K562 (cell line): Measurements from ENCODE around the gene HSPA6. TPM values are rescaled to one million over a fixed set of nuclear protein-coding genes. Genes with fewer than 3 reads are reported as not detected.
A peak's percentile ranks its signal among the peaks of the same experiment; 100 is the strongest.
"Not testable (repeated sequence)": the region's sequence is repeated elsewhere in the genome, so short reads cannot be mapped to it uniquely, and the experiment has no call there.

Experiments
- ATF1 ChIP-seq, 2 experiments: fragments of 450-650 bp in 1 of 2; IDR thresholded peaks; 2 replicates each; pipeline ENCODE4 v1.6.1; 2016; ENCODE audit warnings: missing compliant biosample characterization in 1 of 2, missing genetic modification characterization in 1 of 2
- BACH1 ChIP-seq: fragments of 200-800 bp; sonication (Bioruptor generic); IDR thresholded peaks from 2 replicates; pipeline ENCODE4 v1.6.1; 2016; ENCODE audit warnings: missing genetic modification characterization, missing compliant biosample characterization
- CC2D1A ChIP-seq: fragments of 450-650 bp; IDR thresholded peaks from 2 replicates; pipeline ENCODE4 v1.6.1; 2017; ENCODE audit warnings: mild to moderate bottlenecking
- KDM4B ChIP-seq, 2 experiments: fragments of 450-650 bp in 1 of 2; sonication (generic) in 1 of 2; IDR thresholded peaks; 2 replicates each; pipeline ENCODE4 v1.6.1; 2016 to 2017; ENCODE audit warnings: borderline replicate concordance in 2 of 2, antibody characterized with exemption in 1 of 2, low read depth in 1 of 2, mild to moderate bottlenecking in 1 of 2
- MEIS2 ChIP-seq: fragments of 450-650 bp; IDR thresholded peaks from 2 replicates; pipeline ENCODE4 v1.6.1; 2014; ENCODE audit warnings: mild to moderate bottlenecking; ENCODE audit not compliant: partially characterized antibody
- OTX1 ChIP-seq: fragments of 450-650 bp; formaldehyde crosslinking; IDR thresholded peaks from 2 replicates; pipeline ENCODE4 v1.4.0; 2022; ENCODE audit warnings: mild to moderate bottlenecking
- RBM22 ChIP-seq: fragments of 200-400 bp; formaldehyde crosslinking; IDR thresholded peaks from 2 replicates; pipeline ENCODE4 v1.6.1; 2018; ENCODE audit warnings: low read length, low read depth; ENCODE audit not compliant: poor library complexity, severe bottlenecking
- TAF1 ChIP-seq: IDR thresholded peaks from 2 replicates; pipeline ENCODE4 v1.6.1; 2011; ENCODE audit warnings: mild to moderate bottlenecking, low read length, moderate library complexity; ENCODE audit not compliant: insufficient read depth, control insufficient read depth, severe bottlenecking; ENCODE audit errors: extremely low read depth
- polyA plus RNA-seq, 8 experiments: library from polyadenylated mRNA; depleted of rRNA in 4 of 8; stranded (reverse) in 5 of 8; unstranded in 3 of 8; fragments of >200 nt; fragmentation: Nextera tagmentation in 2 of 8; fragmentation: Illumina TruSeq in 1 of 8; extraction: Ambion mirVana in 2 of 8; extraction: Trizol in 1 of 8; gene quantifications; 2 replicates each; pipeline versions ENCODE4 v1.2.1 to v1.2.3, GENCODE V29; 2011 to 2014; ENCODE audit warnings: inconsistent platforms in 1 of 8, missing spikeins in 1 of 8
- total RNA-seq, 7 experiments: library from RNA; depleted of rRNA in 6 of 7; stranded (reverse); fragments of >200 nt in 6 of 7; fragmentation: Illumina TruSeq in 2 of 7; extraction: Trizol in 2 of 7; gene quantifications; 2 replicates each; pipeline versions ENCODE4 v1.2.1 to v1.2.3, GENCODE V29; 2011 to 2021; ENCODE audit warnings: low replicate concordance in 1 of 7
- TF ChIP-seq, protein P1 (sequence below), 2 experiments: fragments of 450-650 bp in 1 of 2; sonication (generic) in 1 of 2; formaldehyde crosslinking in 1 of 2; IDR thresholded peaks; 2 replicates each; pipeline versions ENCODE4 v1.7.1 to v1.9.0; 2016 to 2022; ENCODE audit warnings: inconsistent platforms in 1 of 2, mild to moderate bottlenecking in 1 of 2, missing genetic modification reagents in 1 of 2
- TF ChIP-seq, protein P2 (sequence below): sonication (generic); IDR thresholded peaks from 2 replicates; pipeline ENCODE4 v1.6.1; 2016
- TF ChIP-seq, protein P3 (sequence below), 2 experiments: IDR thresholded peaks; 2 replicates each; pipeline ENCODE4 v1.6.1; 2012; ENCODE audit warnings: improper control_type of control experiment in 2 of 2, low read depth in 2 of 2, low read length in 2 of 2, borderline replicate concordance in 1 of 2

Gene HSPA6
- total and polyA plus RNA-seq, 9 of the 15 experiments (the other 6 are each of a cell fraction or from before 2014, with no cell fraction given) = 0.15 to 10.0 (median 2.4) TPM

DNA sequence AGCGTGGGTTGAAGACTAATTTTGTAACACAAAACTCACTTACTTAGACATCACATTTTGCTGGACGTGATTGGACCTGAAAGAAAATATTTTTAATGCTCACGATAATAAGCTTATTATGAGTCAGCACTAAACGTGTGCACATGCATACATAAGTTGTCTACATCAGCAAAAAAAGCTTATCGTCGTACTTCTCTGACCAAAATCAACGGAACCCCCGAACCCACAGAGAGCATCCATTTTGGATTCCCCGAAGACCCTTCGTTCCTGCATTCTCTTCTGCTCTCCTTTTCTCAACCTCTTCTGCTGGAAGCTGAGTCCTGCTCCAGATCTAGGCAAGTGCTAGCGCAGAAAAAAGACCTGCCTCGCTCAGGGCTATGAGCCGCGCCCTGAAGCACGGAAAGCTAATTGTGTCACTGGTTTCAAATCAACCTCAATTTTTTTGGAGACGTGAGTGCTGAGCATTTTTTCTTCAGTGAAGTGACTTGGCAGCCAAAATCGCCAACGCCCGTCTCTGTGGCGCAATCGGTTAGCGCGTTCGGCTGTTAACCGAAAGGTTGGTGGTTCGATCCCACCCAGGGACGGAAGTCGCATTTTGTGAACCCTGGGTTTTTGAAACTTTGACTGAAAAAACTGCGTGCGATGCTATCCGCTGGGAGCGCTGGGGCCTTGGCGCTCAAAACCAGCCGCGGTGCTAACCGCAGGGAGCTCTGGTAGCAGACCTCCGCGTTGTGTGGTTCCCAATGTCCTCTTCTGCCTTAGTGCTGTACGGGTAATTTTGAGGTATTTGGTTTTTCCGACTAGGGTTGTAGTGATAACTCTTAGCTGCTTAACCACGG, 15.6 kb downstream of the HSPA6 start (continued):
- not testable (repeated sequence) for TF ChIP-seq ATF1 (CRISPR knock-in tag; IDR thresholded peaks at IDR 0.05)
- TF ChIP-seq ATF1 (tag; IDR thresholded peaks at IDR 0.05) (peak; percentile 82), BACH1 (peak; percentile 77), MEIS2 (peak; percentile 22), RBM22 (peak; percentile 71), CC2D1A (peak; percentile 66; the same call in 1 of the 2 replicates), TAF1 (peak; percentile 19), OTX1 (CRISPR knock-in tag) (0 out of 2 replicates have a peak, but pooled peaks have one; percentile 35), KDM4B (IDR thresholded peaks at IDR 0.05; ENCODE audit: borderline replicate concordance in 2 of 2, low read depth in 1 of 2) (peak in 1 of 2 experiments; percentile 63; a peak in 1 of 4 replicates)
- TF ChIP-seq, protein P1, sequence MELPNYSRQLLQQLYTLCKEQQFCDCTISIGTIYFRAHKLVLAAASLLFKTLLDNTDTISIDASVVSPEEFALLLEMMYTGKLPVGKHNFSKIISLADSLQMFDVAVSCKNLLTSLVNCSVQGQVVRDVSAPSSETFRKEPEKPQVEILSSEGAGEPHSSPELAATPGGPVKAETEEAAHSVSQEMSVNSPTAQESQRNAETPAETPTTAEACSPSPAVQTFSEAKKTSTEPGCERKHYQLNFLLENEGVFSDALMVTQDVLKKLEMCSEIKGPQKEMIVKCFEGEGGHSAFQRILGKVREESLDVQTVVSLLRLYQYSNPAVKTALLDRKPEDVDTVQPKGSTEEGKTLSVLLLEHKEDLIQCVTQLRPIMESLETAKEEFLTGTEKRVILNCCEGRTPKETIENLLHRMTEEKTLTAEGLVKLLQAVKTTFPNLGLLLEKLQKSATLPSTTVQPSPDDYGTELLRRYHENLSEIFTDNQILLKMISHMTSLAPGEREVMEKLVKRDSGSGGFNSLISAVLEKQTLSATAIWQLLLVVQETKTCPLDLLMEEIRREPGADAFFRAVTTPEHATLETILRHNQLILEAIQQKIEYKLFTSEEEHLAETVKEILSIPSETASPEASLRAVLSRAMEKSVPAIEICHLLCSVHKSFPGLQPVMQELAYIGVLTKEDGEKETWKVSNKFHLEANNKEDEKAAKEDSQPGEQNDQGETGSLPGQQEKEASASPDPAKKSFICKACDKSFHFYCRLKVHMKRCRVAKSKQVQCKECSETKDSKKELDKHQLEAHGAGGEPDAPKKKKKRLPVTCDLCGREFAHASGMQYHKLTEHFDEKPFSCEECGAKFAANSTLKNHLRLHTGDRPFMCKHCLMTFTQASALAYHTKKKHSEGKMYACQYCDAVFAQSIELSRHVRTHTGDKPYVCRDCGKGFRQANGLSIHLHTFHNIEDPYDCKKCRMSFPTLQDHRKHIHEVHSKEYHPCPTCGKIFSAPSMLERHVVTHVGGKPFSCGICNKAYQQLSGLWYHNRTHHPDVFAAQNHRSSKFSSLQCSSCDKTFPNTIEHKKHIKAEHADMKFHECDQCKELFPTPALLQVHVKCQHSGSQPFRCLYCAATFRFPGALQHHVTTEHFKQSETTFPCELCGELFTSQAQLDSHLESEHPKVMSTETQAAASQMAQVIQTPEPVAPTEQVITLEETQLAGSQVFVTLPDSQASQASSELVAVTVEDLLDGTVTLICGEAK (IDR thresholded peaks at IDR 0.05) = peak; percentile 89
- TF ChIP-seq, protein P1 (CRISPR knock-in tag; IDR thresholded peaks at IDR 0.05) = not testable (repeated sequence)
- TF ChIP-seq, protein P2, sequence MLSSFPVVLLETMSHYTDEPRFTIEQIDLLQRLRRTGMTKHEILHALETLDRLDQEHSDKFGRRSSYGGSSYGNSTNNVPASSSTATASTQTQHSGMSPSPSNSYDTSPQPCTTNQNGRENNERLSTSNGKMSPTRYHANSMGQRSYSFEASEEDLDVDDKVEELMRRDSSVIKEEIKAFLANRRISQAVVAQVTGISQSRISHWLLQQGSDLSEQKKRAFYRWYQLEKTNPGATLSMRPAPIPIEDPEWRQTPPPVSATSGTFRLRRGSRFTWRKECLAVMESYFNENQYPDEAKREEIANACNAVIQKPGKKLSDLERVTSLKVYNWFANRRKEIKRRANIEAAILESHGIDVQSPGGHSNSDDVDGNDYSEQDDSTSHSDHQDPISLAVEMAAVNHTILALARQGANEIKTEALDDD = peak; percentile 92
- TF ChIP-seq, protein P3, sequence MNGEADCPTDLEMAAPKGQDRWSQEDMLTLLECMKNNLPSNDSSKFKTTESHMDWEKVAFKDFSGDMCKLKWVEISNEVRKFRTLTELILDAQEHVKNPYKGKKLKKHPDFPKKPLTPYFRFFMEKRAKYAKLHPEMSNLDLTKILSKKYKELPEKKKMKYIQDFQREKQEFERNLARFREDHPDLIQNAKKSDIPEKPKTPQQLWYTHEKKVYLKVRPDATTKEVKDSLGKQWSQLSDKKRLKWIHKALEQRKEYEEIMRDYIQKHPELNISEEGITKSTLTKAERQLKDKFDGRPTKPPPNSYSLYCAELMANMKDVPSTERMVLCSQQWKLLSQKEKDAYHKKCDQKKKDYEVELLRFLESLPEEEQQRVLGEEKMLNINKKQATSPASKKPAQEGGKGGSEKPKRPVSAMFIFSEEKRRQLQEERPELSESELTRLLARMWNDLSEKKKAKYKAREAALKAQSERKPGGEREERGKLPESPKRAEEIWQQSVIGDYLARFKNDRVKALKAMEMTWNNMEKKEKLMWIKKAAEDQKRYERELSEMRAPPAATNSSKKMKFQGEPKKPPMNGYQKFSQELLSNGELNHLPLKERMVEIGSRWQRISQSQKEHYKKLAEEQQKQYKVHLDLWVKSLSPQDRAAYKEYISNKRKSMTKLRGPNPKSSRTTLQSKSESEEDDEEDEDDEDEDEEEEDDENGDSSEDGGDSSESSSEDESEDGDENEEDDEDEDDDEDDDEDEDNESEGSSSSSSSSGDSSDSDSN (IDR thresholded peaks at IDR 0.05; ENCODE audit: borderline replicate concordance in 1 of 2, low read depth in 2 of 2, low read length in 2 of 2) = peak; percentile 57 to 85; a peak in 3 of 4 replicates
